Coronary artery (tissue), 2 donors: Measurements from ENCODE around the gene NXPH4.

Source experiments
- DNase-seq: peaks from one replicate; pipeline ENCODE4 v3.0.0-alpha.2; 2017; ENCODE audit warnings: low spot score
- H3K27ac ChIP-seq, 2 donors: fragments of 200-600 bp; sonication (generic); one replicate each; pipeline ENCODE4 v1.5.1; 2016 to 2019
- H3K4me3 ChIP-seq: fragments of 200-600 bp; sonication (generic); 2 replicates; pipeline ENCODE4 v1.5.1; 2016; ENCODE audit warnings: mild to moderate bottlenecking, moderate library complexity
- CTCF ChIP-seq: fragments of 200-600 bp; sonication (generic); IDR thresholded peaks from one replicate; pipeline ENCODE4 v1.5.1; 2019; ENCODE audit warnings: antibody characterized with exemption

The NXPH4 gene

DNA sequence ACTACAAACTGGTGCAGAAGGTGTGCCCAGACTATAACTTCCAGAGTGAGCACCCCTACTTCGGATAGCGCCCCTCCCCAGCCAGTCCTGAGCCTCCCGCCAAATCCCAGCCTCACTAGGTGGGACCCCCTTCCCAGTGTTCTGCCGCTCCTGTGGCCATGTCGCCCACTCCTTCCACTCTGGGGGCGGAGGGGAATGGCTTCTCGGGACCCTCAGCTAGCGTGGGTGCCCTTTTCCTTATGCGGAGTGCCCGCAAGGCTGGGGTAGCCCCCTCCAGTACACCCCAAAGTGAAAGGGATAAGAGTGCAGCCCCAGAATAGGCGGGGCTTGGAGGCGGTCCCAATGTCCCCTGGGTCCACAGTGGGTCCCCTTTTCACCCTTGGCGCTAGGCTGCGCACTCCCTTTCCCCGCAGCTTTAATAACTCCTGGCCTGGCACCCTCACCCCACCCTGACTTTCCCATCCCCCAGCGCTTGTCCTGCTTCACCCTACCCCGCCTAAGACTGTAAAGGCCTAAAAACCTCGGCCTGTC, 9.2 kb downstream of the NXPH4 start:
- H3K4me3 ChIP-seq, result no peak overlapping the region
- no peak for TF ChIP-seq CTCF
- H3K27ac ChIP-seq, result no peak overlapping the region
- no peak for DNase-seq

DNA sequence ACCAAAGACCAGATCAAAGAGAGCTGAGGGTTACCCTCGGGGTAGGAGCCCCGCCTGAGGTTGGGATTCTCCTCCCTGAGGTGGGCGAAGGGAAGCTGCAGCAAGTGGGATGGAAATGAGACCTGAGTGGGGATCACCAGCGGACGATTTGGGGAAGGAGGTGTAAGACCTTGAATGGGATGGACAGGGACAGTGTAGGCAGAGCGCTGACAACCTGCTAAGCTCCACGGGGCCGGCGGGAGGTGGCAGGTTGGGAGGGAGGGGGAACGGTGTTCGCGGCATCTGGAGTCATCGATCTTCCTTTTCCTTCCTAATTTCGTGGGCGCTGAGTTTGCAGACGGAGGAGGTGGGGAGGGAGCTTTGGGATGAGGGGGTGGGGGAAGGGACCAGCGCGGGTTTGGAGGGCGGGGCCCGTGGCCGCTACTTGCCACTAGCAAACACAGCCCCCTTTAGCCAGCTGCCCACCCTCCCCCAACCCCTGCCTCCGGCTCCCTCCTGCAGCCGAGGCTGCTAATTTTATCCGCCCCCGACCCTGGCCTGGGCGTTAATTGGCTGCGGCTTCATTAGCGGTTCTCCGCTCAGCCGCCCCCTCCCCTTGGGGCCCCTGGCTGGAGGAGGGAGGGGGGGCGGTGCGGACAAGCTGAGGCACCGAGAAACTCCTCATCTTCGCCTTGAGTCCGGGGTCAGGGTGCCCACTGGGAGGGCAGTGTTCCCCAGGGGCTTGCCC, 10.2 kb downstream of the NXPH4 start:
- H3K27ac ChIP-seq, result no peak overlapping the region
- peak overlapping the region; percentile 21 for H3K4me3 ChIP-seq
- no peak for TF ChIP-seq CTCF
- no peak for DNase-seq

DNA sequence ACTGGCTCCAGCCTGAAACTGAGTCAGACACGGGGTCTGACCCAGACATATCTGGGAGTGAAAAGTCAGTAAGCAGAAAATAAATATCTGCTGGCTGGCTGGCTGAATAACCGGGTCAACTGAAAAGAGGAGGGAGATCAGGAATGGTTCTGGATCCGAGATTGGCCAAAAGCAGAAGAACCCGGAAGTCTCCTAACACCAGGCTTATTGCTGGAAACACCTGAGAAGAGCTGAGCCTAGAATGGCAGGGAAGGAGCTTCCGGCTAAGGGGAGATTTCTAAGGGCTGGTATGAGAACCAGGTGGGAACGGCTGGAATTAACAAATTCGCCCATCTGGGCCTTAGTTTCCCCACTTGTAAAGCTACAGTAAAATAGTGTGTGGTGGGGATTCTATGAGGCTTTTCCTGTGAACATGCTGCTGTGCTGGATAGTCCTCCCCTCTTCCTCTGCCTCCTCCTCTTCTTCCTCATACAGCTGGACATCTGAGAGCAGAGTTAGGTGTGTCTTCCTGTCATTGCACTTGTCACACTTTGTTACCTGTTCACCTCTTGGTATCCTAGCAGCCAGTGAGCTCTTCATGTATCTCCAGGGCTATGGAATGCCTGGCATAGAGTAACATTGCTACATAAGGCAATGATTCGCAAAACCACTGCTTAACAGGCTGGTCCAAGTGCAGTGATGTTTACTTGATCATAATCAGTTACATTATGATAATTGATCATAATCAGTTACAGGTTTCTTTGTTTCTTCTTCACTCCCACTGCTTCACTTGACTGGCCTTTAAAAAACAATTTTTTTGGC, 10.9 kb downstream of the NXPH4 start:
- DNase-seq, result no peak
- no peak for TF ChIP-seq CTCF
- H3K27ac ChIP-seq, result no peak overlapping the region
- H3K4me3 ChIP-seq, result peak overlapping the region; percentile 21

DNA sequence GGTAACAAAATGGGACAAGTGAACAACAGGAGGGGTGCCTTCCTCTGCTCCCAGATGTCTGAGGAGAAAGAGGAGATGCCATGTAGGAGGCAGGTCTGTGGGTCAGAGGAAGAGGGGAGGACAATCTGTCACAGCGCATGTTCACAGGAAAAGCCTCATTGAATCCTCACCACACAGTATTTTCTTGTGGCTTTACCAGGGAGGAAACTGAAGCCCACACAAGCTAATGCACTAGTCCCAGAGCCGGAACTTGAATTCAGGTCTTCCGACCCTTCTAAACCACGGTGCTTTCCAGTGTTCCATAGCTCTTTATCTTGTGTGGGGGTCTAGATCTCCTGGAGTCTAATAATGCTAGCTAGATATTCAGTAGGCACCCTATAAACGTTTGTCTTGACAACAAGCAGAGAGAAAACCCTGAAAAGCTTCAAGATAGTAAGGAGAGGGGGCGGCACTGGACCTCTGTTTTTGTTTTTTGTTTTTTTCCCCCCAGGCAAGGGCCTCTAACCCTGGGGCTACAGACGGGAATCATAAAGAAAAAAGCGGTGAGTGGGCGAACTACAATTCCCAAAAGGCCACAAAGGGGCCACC, 12.5 kb downstream of the NXPH4 start:
- no peak for TF ChIP-seq CTCF
- H3K4me3 ChIP-seq, result peak overlapping the region; percentile 78
- peak overlapping the region; percentile 54 to 88 for H3K27ac ChIP-seq
- DNase-seq, result no peak

DNA sequence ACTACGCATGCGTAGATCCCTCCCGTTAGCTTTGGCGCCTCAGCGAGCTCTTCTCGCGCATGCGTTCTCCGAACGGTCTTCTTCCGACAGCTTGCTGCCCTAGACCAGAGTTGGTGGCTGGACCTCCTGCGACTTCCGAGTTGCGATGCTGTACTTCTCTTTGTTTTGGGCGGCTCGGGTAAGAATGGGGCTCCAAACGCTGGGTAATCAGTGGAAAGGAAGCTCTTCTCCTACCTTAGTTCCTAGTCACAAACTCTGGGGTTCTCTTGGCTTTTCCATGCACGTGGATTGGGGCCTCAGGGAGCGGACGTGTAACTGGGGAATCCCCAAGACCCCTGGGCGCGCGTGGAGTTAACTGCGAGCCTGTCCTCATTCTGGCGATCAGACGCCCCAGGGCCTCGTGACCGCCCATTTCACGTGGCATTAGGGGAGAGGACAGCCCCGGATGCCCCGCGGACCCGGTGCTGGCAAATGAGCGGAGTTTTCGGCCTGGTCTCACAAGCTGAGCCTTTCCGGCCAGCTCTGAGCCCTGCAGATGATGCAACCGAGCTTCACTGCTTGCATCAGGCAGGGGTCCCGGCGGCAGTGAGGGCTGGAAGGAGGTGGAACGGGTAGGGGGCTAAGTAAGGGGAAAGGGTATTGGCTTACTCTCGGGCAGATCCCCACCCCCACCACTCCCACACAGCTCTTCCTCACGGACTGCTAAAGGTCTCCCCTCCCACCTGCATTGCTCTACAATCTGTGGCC, 13.2 kb downstream of the NXPH4 start, which contains the start of gene SHMT2:
Gene SHMT2, plus strand, starts transcription at position 78 of the 747 bp plus-strand sequence. Its CDS starts 68 bp downstream, at position 146.
- H3K27ac ChIP-seq, result peak within 1 kb of the TSS; percentile 54 to 88
- DNase-seq, result peak; percentile 94
- peak within 1 kb of the TSS; percentile 78 for H3K4me3 ChIP-seq
- TF ChIP-seq CTCF, result no peak

GRCh38 chr12:57230381-57231155, 14.0 kb downstream of the NXPH4 start:
- Histone ChIP-seq H3K27ac (peak overlapping the region; percentile 54 to 88), H3K4me3 (peak overlapping the region; percentile 78)
- DNase-seq, result no peak
- no peak for TF ChIP-seq CTCF
